Keratinocyte (primary cell): ENCODE measurements around the gene KRTAP9-6.

Experiments
- EZH2 ChIP-seq: IDR thresholded peaks from one replicate; pipeline ENCODE4 v1.6.1; 2012; ENCODE audit warnings: inconsistent platforms, mild to moderate bottlenecking, low read length, moderate library complexity
- TF ChIP-seq, protein P1 (sequence below), 3 experiments: IDR thresholded peaks in 1 of 3; conservative IDR thresholded peaks in 1 of 3; optimal IDR thresholded peaks in 1 of 3; 2 replicates in 2 of 3; 3 replicates in 1 of 3; pipeline versions ENCODE3 to v1.5.1; 2011; ENCODE audit warnings: low read length in 3 of 3, mild to moderate bottlenecking in 3 of 3, moderate library complexity in 2 of 3, control low read depth in 1 of 3, inconsistent platforms in 1 of 3; ENCODE audit not compliant: insufficient read depth in 2 of 3; ENCODE audit errors: extremely low read depth in 1 of 3

GRCh38 chr17:41251261-41251660 is 13.9 kb upstream of the KRTAP9-6 start:
- no peak for TF ChIP-seq EZH2
- TF ChIP-seq, protein P1, sequence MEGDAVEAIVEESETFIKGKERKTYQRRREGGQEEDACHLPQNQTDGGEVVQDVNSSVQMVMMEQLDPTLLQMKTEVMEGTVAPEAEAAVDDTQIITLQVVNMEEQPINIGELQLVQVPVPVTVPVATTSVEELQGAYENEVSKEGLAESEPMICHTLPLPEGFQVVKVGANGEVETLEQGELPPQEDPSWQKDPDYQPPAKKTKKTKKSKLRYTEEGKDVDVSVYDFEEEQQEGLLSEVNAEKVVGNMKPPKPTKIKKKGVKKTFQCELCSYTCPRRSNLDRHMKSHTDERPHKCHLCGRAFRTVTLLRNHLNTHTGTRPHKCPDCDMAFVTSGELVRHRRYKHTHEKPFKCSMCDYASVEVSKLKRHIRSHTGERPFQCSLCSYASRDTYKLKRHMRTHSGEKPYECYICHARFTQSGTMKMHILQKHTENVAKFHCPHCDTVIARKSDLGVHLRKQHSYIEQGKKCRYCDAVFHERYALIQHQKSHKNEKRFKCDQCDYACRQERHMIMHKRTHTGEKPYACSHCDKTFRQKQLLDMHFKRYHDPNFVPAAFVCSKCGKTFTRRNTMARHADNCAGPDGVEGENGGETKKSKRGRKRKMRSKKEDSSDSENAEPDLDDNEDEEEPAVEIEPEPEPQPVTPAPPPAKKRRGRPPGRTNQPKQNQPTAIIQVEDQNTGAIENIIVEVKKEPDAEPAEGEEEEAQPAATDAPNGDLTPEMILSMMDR (optimal IDR thresholded peaks at IDR 0.05 in 1 of 3, IDR thresholded peaks at IDR 0.05 in 1 of 3, conservative IDR thresholded peaks at IDR 0.05 in 1 of 3; ENCODE audit: extremely low read depth in 1 of 3, insufficient read depth in 2 of 3, low read length in 3 of 3) = no peak
